Caco-2 (cell line): ENCODE results near the gene OMA1. TPM values are rescaled to one million over a fixed set of nuclear protein-coding genes. Genes with fewer than 3 reads are reported as not detected.
"Not testable (repeated sequence)": the region's sequence is repeated elsewhere in the genome, so short reads cannot be mapped to it uniquely, and the experiment has no call there.

ENCODE experiments used
- BruUV-seq: library from RNA; stranded (reverse); fragments of 400-500 nt; replicated peaks from 2 replicates; lab custom pipeline; 2021; lab: Mats Ljungman, UMichigan
- CTCF ChIA-PET: fragments of 300-600 bp; sonication (Branson Sonifier 250); formaldehyde crosslinking; loops from one replicate; lab custom pipeline; 2022; ENCODE audit warnings: antibody characterized with exemption; lab: Charles Lee
- POLR2A ChIA-PET: fragments of 300-600 bp; sonication (Branson Sonifier 250); formaldehyde crosslinking; loops from one replicate; lab custom pipeline; 2022; ENCODE audit warnings: antibody characterized with exemption; lab: Charles Lee
- DNase-seq, 2 experiments: peaks; one replicate each; pipeline versions ENCODE4 v3.0.0 to v3.0.0-alpha.2; 2020 to 2022
- H3K27me3 ChIP-seq: replicated peaks from 2 replicates; pipeline ENCODE4 v1.6.0; 2011; ENCODE audit warnings: low read length; ENCODE audit not compliant: control insufficient read depth, insufficient read depth
- H3K36me3 ChIP-seq: 2 replicates; pipeline ENCODE4 v1.5.1; 2011; ENCODE audit warnings: low read length; ENCODE audit not compliant: control insufficient read depth, insufficient read depth
- H3K4me1 ChIP-seq: fragments of 250-450 bp; sonication (Bioruptor Pico); 2 replicates; pipeline ENCODE4 v1.5.1; 2020; ENCODE audit warnings: mild to moderate bottlenecking
- H3K4me3 ChIP-seq: 2 replicates; pipeline ENCODE4 v1.5.1; 2011; ENCODE audit warnings: low read depth, mild to moderate bottlenecking, control low read depth, low read length
- H3K9me3 ChIP-seq: fragments of 250-450 bp; sonication (Bioruptor Pico); 2 replicates; pipeline ENCODE4 v1.5.1; 2020; ENCODE audit warnings: mild to moderate bottlenecking, moderate library complexity
- H3K27ac Mint-ChIP-seq: one replicate; pipeline ENCODE4 v1.8.0; 2022; ENCODE audit warnings: mixed read lengths; ENCODE audit not compliant: unreplicated experiment
- H3K27me3 Mint-ChIP-seq: one replicate; pipeline ENCODE4 v1.8.0; 2022; ENCODE audit warnings: mixed read lengths; ENCODE audit not compliant: insufficient read depth, unreplicated experiment
- H3K36me3 Mint-ChIP-seq: one replicate; pipeline ENCODE4 v1.8.0; 2022; ENCODE audit warnings: mild to moderate bottlenecking, mixed read lengths; ENCODE audit not compliant: insufficient read depth, unreplicated experiment
- H3K4me1 Mint-ChIP-seq: one replicate; pipeline ENCODE4 v1.8.0; 2022; ENCODE audit warnings: low read depth, mixed read lengths; ENCODE audit not compliant: unreplicated experiment
- H3K4me3 Mint-ChIP-seq: one replicate; pipeline ENCODE4 v1.8.0; 2022; ENCODE audit warnings: mild to moderate bottlenecking, moderate library complexity, mixed read lengths; ENCODE audit not compliant: unreplicated experiment
- H3K9me3 Mint-ChIP-seq: one replicate; pipeline ENCODE4 v1.8.0; 2022; ENCODE audit warnings: mixed read lengths; ENCODE audit not compliant: unreplicated experiment
- CTCF ChIP-seq, 2 experiments: fragments of 200-600 bp in 1 of 2; IDR thresholded peaks; 1 replicate in 1 of 2; 2 replicates in 1 of 2; pipeline versions ENCODE4 v1.5.1 to v1.8.0; 2011 to 2022; ENCODE audit warnings: antibody characterized with exemption in 1 of 2, control low read depth in 1 of 2, inconsistent platforms in 1 of 2, low read depth in 1 of 2, low read length in 1 of 2, mild to moderate bottlenecking in 1 of 2, moderate library complexity in 1 of 2; ENCODE audit not compliant: insufficient read depth in 1 of 2, severe bottlenecking in 1 of 2, unreplicated experiment in 1 of 2
- intact Hi-C: fragments of 100-400 bp; cut with micrococcal nuclease; formaldehyde crosslinking; loops from one replicate; pipeline ENCODE4 v1.10.0; 2022; ENCODE audit not compliant: unreplicated experiment
- total RNA-seq: library from RNA; stranded (reverse); gene quantifications from 2 replicates; pipeline ENCODE4 v1.2.3, GENCODE V29; 2022

Gene OMA1
- total RNA-seq, 1 experiment from 2014 or later, result 6.9 TPM

- Histone ChIP-seq H3K4me1 (no peaks in the 10 kb centered on the region), H3K27me3 (no peaks in the 10 kb centered on the region), H3K4me3 (no peak overlapping the region), H3K36me3 (no peaks in the 10 kb centered on the region), H3K9me3 (no peaks in the 10 kb centered on the region)
- intact Hi-C loops, result no loop called here
- no peak overlapping the region for H3K27ac Mint-ChIP-seq
- no peaks in the 10 kb centered on the region for H3K36me3 Mint-ChIP-seq
- H3K27me3 Mint-ChIP-seq, result no peaks in the 10 kb centered on the region
- CTCF ChIA-PET, result no interaction called here
- BruUV-seq, result no TSS peak
- no peak for TF ChIP-seq CTCF (IDR thresholded peaks at IDR 0.05; ENCODE audit: insufficient read depth in 1 of 2, low read depth in 1 of 2, low read length in 1 of 2, severe bottlenecking in 1 of 2, unreplicated experiment in 1 of 2)
- H3K4me1 Mint-ChIP-seq, result no peaks in the 10 kb centered on the region
- H3K4me3 Mint-ChIP-seq, result no peak overlapping the region
- no peaks in the 10 kb centered on the region for H3K9me3 Mint-ChIP-seq
- POLR2A ChIA-PET, result no interaction called here
- DNase-seq, result no peak
Measured at GRCh38 chr1:58539553-58539952, 7.0 kb downstream of the OMA1 start.

- no peak for DNase-seq
- no peaks in the 10 kb centered on the region for H3K27me3 Mint-ChIP-seq
- no peaks in the 10 kb centered on the region for H3K4me1 ChIP-seq
- no TSS peak for BruUV-seq
- no peak overlapping the region for H3K4me3 Mint-ChIP-seq
- ChIA-PET CTCF (no interaction called here), POLR2A (no interaction called here)
- no peaks in the 10 kb centered on the region for H3K9me3 Mint-ChIP-seq
- intact Hi-C loops, result no loop called here
- H3K4me3 ChIP-seq, result no peak overlapping the region
- H3K9me3 ChIP-seq, result no peaks in the 10 kb centered on the region
- no peaks in the 10 kb centered on the region for H3K36me3 ChIP-seq
- H3K27me3 ChIP-seq, result no peaks in the 10 kb centered on the region
- no peak for TF ChIP-seq CTCF (IDR thresholded peaks at IDR 0.05; ENCODE audit: insufficient read depth in 1 of 2, low read depth in 1 of 2, low read length in 1 of 2, severe bottlenecking in 1 of 2, unreplicated experiment in 1 of 2)
- no peak overlapping the region for H3K27ac Mint-ChIP-seq
- no peaks in the 10 kb centered on the region for H3K4me1 Mint-ChIP-seq
- no peaks in the 10 kb centered on the region for H3K36me3 Mint-ChIP-seq
Measured at GRCh38 chr1:58538821-58539220, 7.7 kb downstream of the OMA1 start.

GRCh38 chr1:58531842-58532241, 14.7 kb downstream of the OMA1 start:
- intact Hi-C loops, H3K27me3 Mint-ChIP-seq, H3K36me3 ChIP-seq, H3K27me3 ChIP-seq, CTCF ChIA-PET, H3K4me3 Mint-ChIP-seq, H3K27ac Mint-ChIP-seq, H3K4me1 ChIP-seq, BruUV-seq, H3K4me1 Mint-ChIP-seq, H3K4me3 ChIP-seq, POLR2A ChIA-PET, H3K9me3 ChIP-seq, H3K36me3 Mint-ChIP-seq, DNase-seq, H3K9me3 Mint-ChIP-seq: not testable (repeated sequence)

- ChIA-PET POLR2A (no interaction called here), CTCF (no interaction called here)
- H3K4me1 Mint-ChIP-seq, result no peaks in the 10 kb centered on the region
- H3K9me3 Mint-ChIP-seq, result no peaks in the 10 kb centered on the region
- H3K27ac Mint-ChIP-seq, result no peak overlapping the region
- H3K27me3 ChIP-seq, result no peaks in the 10 kb centered on the region
- no peak overlapping the region for H3K4me3 Mint-ChIP-seq
- DNase-seq, result no peak
- H3K27me3 Mint-ChIP-seq, result no peaks in the 10 kb centered on the region
- H3K36me3 Mint-ChIP-seq, result no peaks in the 10 kb centered on the region
- BruUV-seq, result no TSS peak
- no peak for TF ChIP-seq CTCF (IDR thresholded peaks at IDR 0.05; ENCODE audit: insufficient read depth in 1 of 2, low read depth in 1 of 2, low read length in 1 of 2, severe bottlenecking in 1 of 2, unreplicated experiment in 1 of 2)
- no peak overlapping the region for H3K4me3 ChIP-seq
- no peaks in the 10 kb centered on the region for H3K36me3 ChIP-seq
- no peaks in the 10 kb centered on the region for H3K4me1 ChIP-seq
- intact Hi-C loops, result no loop called here
- no peaks in the 10 kb centered on the region for H3K9me3 ChIP-seq
Measured at GRCh38 chr1:58529284-58529683, 17.2 kb downstream of the OMA1 start.
